ENCODE results near the gene MGLL. TPM values are rescaled to one million over a fixed set of nuclear protein-coding genes. Genes with fewer than 3 reads are reported as not detected.

Gene MGLL
- total and polyA plus RNA-seq, 2 donors from 2014 or later, result 74.2 to 250 TPM

DNA sequence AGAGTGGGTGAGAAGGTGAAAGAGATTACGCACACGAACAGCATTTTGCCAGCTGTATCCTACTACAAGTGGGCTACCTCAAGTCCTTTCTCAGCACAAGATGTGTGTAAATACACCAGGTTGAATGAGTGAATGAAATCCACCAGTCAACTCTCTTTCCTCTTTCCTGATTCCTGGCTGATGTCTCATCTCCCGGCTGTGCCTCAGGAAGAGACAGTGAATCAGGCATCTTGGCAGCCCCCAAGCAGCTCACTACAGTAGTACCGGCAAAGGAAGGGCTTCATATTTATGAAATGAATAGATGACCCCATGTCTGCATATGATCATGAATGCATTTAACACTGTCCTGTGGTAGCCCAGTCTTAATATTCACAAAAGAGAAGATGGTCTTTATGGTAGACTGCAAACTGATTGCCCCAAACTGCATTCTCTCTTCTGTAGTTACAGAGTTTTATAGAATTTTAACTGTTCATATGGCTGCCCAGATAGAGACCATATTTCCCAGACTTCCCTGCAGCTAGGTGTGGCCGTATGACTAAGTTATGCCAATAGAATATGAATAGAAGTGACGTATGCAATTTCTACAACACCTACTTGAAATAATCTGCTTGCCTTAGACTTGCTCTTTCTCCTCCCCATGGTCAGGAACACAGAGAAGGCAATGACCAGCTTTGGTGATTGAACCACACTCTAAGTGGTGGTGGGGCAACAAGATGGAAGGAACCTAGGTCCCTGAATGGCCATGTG is 22.7 kb downstream of the MGLL start:
- Histone ChIP-seq H3K27me3 (ENCODE audit: control insufficient read depth, insufficient read depth, low read length) (no peaks in the 10 kb centered on the region), H3K4me3 (ENCODE audit: low read length in 3 of 3) (no peak overlapping the region), H3K36me3 (ENCODE audit: control insufficient read depth in 2 of 3, insufficient read depth in 3 of 3, low read length in 3 of 3) (peaks cover 0 to 2% (median 0%) of the 10 kb centered on the region in 3 donors), H3K9ac (ENCODE audit: low read length in 3 of 3) (no peak overlapping the region), H3K27ac (ENCODE audit: low read depth in 2 of 2, low read length in 2 of 2) (no peak overlapping the region), H3K9me3 (ENCODE audit: control insufficient read depth in 2 of 3, insufficient read depth in 1 of 3, low read length in 3 of 3) (no peaks in the 10 kb centered on the region), H3K4me1 (ENCODE audit: control insufficient read depth in 2 of 3, insufficient read depth in 2 of 3, low read depth in 1 of 3, low read length in 3 of 3) (peaks cover 0 to 6% (median 0%) of the 10 kb centered on the region in 3 donors)
- no peak for FAIRE-seq
- TF ChIP-seq, protein P1, sequence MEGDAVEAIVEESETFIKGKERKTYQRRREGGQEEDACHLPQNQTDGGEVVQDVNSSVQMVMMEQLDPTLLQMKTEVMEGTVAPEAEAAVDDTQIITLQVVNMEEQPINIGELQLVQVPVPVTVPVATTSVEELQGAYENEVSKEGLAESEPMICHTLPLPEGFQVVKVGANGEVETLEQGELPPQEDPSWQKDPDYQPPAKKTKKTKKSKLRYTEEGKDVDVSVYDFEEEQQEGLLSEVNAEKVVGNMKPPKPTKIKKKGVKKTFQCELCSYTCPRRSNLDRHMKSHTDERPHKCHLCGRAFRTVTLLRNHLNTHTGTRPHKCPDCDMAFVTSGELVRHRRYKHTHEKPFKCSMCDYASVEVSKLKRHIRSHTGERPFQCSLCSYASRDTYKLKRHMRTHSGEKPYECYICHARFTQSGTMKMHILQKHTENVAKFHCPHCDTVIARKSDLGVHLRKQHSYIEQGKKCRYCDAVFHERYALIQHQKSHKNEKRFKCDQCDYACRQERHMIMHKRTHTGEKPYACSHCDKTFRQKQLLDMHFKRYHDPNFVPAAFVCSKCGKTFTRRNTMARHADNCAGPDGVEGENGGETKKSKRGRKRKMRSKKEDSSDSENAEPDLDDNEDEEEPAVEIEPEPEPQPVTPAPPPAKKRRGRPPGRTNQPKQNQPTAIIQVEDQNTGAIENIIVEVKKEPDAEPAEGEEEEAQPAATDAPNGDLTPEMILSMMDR (IDR thresholded peaks at IDR 0.05; ENCODE audit: borderline replicate concordance, extremely low read depth, insufficient read depth), result no peak
- intact Hi-C loops (cut with DNase I), result no loop called here
- DNase-seq, result no peak

DNA sequence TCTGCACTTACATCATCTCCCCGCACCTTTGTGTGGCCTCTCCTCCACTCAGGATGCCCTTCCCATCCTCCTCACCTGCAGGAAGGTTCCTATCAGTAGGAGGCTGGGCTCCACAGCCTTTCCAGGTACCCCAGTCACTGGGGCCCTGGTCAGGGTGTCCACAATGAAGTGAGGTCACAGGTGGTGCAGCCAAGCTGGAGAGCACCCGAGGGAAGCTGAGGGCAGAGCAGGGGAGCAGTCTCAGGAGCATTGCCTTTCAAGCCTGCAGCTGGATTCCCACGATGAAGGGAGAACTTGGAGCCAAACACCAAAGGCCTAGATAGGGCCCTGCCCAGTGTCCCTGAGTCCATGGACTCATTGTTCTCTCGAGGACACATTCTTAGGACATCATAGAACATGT is 23.6 kb downstream of the MGLL start:
- no peaks in the 10 kb centered on the region for H3K27me3 ChIP-seq (ENCODE audit: control insufficient read depth, insufficient read depth, low read length)
- no peaks in the 10 kb centered on the region for H3K9me3 ChIP-seq (ENCODE audit: control insufficient read depth in 2 of 3, insufficient read depth in 1 of 3, low read length in 3 of 3)
- H3K9ac ChIP-seq (ENCODE audit: low read length in 3 of 3), result no peak overlapping the region
- no peak for FAIRE-seq
- intact Hi-C loops (cut with DNase I), result no loop called here
- no peak overlapping the region for H3K4me3 ChIP-seq (ENCODE audit: low read length in 3 of 3)
- peak in 1 of 5 donors; percentile 46 for DNase-seq
- H3K4me1 ChIP-seq (ENCODE audit: control insufficient read depth in 2 of 3, insufficient read depth in 2 of 3, low read depth in 1 of 3, low read length in 3 of 3), result peaks cover 0 to 6% (median 0%) of the 10 kb centered on the region in 3 donors
- H3K27ac ChIP-seq (ENCODE audit: low read depth in 2 of 2, low read length in 2 of 2), result no peak overlapping the region
- TF ChIP-seq, protein P1 (IDR thresholded peaks at IDR 0.05; ENCODE audit: borderline replicate concordance, extremely low read depth, insufficient read depth), result no peak
- H3K36me3 ChIP-seq (ENCODE audit: control insufficient read depth in 2 of 3, insufficient read depth in 3 of 3, low read length in 3 of 3), result peaks cover 0 to 2% (median 2%) of the 10 kb centered on the region in 3 donors

DNA sequence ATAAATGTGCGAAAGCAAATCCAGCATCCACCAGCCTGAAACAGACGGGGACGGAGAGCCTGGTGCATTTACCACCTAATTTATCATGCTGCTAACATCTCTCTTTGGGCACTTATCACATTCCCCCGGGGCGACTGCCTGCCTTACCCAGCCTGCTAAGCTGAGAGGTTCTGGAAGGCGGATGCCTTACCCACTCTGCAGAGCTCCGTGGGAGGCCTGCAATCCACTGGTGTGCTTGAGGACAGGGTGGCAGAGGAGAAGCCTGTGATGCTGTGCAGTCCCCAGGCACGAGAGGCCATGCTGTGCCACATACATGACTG is 25.5 kb downstream of the MGLL start:
- DNase-seq, result peak in 2 of 5 donors; percentile 45 to 51
- TF ChIP-seq, protein P1 (IDR thresholded peaks at IDR 0.05; ENCODE audit: borderline replicate concordance, extremely low read depth, insufficient read depth), result no peak
- peaks cover 0 to 12% (median 0%) of the 10 kb centered on the region in 3 donors for H3K4me1 ChIP-seq (ENCODE audit: control insufficient read depth in 2 of 3, insufficient read depth in 2 of 3, low read depth in 1 of 3, low read length in 3 of 3)

More for the DNA sequence above, 25.5 kb downstream of the MGLL start:
- Histone ChIP-seq H3K9me3 (ENCODE audit: control insufficient read depth in 2 of 3, insufficient read depth in 1 of 3, low read length in 3 of 3) (no peaks in the 10 kb centered on the region), H3K4me3 (ENCODE audit: low read length in 3 of 3) (no peak overlapping the region), H3K9ac (ENCODE audit: low read length in 3 of 3) (peak overlapping the region in 1 of 3 donors; percentile 23), H3K27ac (ENCODE audit: low read depth in 2 of 2, low read length in 2 of 2) (peak overlapping the region in 1 of 2 donors; percentile 19), H3K27me3 (ENCODE audit: control insufficient read depth, insufficient read depth, low read length) (no peaks in the 10 kb centered on the region), H3K36me3 (ENCODE audit: control insufficient read depth in 2 of 3, insufficient read depth in 3 of 3, low read length in 3 of 3) (peaks cover 0 to 2% (median 2%) of the 10 kb centered on the region in 3 donors)
- intact Hi-C loops (cut with DNase I), result no loop called here
- FAIRE-seq, result no peak

Data from kidney (tissue), 14 donors.